GM21737 (cell line): ENCODE results near the gene MRPL33.

Experiments
- ATAC-seq: cut with Tn5 transposase; IDR thresholded peaks from one replicate; pipeline ENCODE4 v1.9.1; 2021; ENCODE audit warnings: mild to moderate bottlenecking, moderate library complexity; ENCODE audit not compliant: unreplicated experiment

MRPL33 gene

GRCh38 chr2:27771548-27772335 is at the start of gene MRPL33:
TSS of gene MRPL33 (plus strand) at chr2:27771719. CDS start at chr2:27771778, 59 bp downstream.
- peak; percentile 88 for ATAC-seq

- no peak for ATAC-seq
Observed at GRCh38 chr2:27721884-27722485, 49.5 kb upstream of the MRPL33 start.

GRCh38 chr2:27723372-27724144 is 48.0 kb upstream of the MRPL33 start:
- ATAC-seq = no peak

- no peak for ATAC-seq
Observed at GRCh38 chr2:27724191-27724590, 47.3 kb upstream of the MRPL33 start.

- ATAC-seq = no peak
Observed at GRCh38 chr2:27724905-27725701, 46.4 kb upstream of the MRPL33 start.

- no peak for ATAC-seq
Observed at GRCh38 chr2:27727257-27727656, 44.3 kb upstream of the MRPL33 start.

- no peak for ATAC-seq
Observed at GRCh38 chr2:27728081-27728858, 43.2 kb upstream of the MRPL33 start.

GRCh38 chr2:27729198-27729597 is 42.3 kb upstream of the MRPL33 start:
- no peak for ATAC-seq

- ATAC-seq = no peak
Observed at GRCh38 chr2:27729614-27730013, 41.9 kb upstream of the MRPL33 start.

GRCh38 chr2:27730261-27730662 is 41.3 kb upstream of the MRPL33 start:
- no peak for ATAC-seq

GRCh38 chr2:27730980-27731691 is 40.4 kb upstream of the MRPL33 start:
- no peak for ATAC-seq

GRCh38 chr2:27734305-27734704 is 37.2 kb upstream of the MRPL33 start:
- ATAC-seq = no peak

- ATAC-seq = no peak
Observed at GRCh38 chr2:27735263-27735904, 36.1 kb upstream of the MRPL33 start.

GRCh38 chr2:27736031-27736889 is 35.3 kb upstream of the MRPL33 start:
- no peak for ATAC-seq

GRCh38 chr2:27736890-27737204 is 34.7 kb upstream of the MRPL33 start:
- ATAC-seq = no peak

- ATAC-seq = no peak
Observed at GRCh38 chr2:27737676-27738348, 33.7 kb upstream of the MRPL33 start.

- ATAC-seq = no peak
Observed at GRCh38 chr2:27738349-27739057, 33.0 kb upstream of the MRPL33 start.
